Loucy (cell line): Measurements from ENCODE around the gene NAXE.

Source experiments
- H2AFZ ChIP-seq: fragments of 200-600 bp; sonication (generic); 2 replicates; pipeline ENCODE4 v1.6.0; 2016; ENCODE audit warnings: antibody characterized with exemption, mild to moderate bottlenecking, low read length, moderate library complexity
- H3F3A ChIP-seq: fragments of 200-600 bp; 2 replicates; pipeline ENCODE4 v1.6.0; 2016; ENCODE audit warnings: antibody characterized with exemption, low read depth, mild to moderate bottlenecking
- H3K27me3 ChIP-seq: fragments of 200-600 bp; sonication (generic); 2 replicates; pipeline ENCODE4 v1.6.1; 2014; ENCODE audit warnings: low read length, mild to moderate bottlenecking; ENCODE audit not compliant: insufficient read depth, poor library complexity, severe bottlenecking
- H3K36me3 ChIP-seq: fragments of 200-600 bp; sonication (generic); 2 replicates; pipeline ENCODE4 v1.6.1; 2016; ENCODE audit warnings: low read length; ENCODE audit not compliant: insufficient read depth
- H3K4me1 ChIP-seq: fragments of 200-600 bp; sonication (generic); 2 replicates; pipeline ENCODE4 v1.5.1; 2014; ENCODE audit warnings: low read length, mild to moderate bottlenecking; ENCODE audit not compliant: insufficient read depth, poor library complexity, severe bottlenecking
- H3K4me2 ChIP-seq: fragments of 200-600 bp; sonication (generic); 2 replicates; pipeline ENCODE4 v1.6.0; 2014; ENCODE audit warnings: antibody characterized with exemption, low read length, low read depth, mild to moderate bottlenecking; ENCODE audit not compliant: poor library complexity, severe bottlenecking
- H3K4me3 ChIP-seq: fragments of 200-600 bp; sonication (generic); 2 replicates; pipeline ENCODE4 v1.5.1; 2014; ENCODE audit warnings: low read length, mild to moderate bottlenecking, mixed read lengths; ENCODE audit not compliant: poor library complexity, severe bottlenecking
- H3K79me2 ChIP-seq: fragments of 200-600 bp; sonication (generic); 2 replicates; pipeline ENCODE4 v1.6.1; 2014; ENCODE audit warnings: low read length; ENCODE audit not compliant: insufficient read depth
- H3K9ac ChIP-seq: fragments of 200-600 bp; sonication (generic); 2 replicates; pipeline ENCODE4 v1.6.0; 2014; ENCODE audit warnings: mild to moderate bottlenecking, low read depth, low read length, moderate library complexity; ENCODE audit not compliant: poor library complexity, severe bottlenecking
- H3K9me2 ChIP-seq: fragments of 200-600 bp; sonication (generic); replicated peaks from 2 replicates; pipeline ENCODE4 v1.6.1; 2016; ENCODE audit warnings: low read depth, low read length, mixed read lengths
- H3K9me3 ChIP-seq: fragments of 200-600 bp; sonication (generic); 2 replicates; pipeline ENCODE4 v1.6.1; 2014; ENCODE audit warnings: mild to moderate bottlenecking, antibody characterized with exemption, low read length, low read depth; ENCODE audit not compliant: insufficient read depth
- H4K20me1 ChIP-seq: fragments of 200-600 bp; sonication (generic); 2 replicates; pipeline ENCODE4 v1.6.0; 2014; ENCODE audit warnings: antibody characterized with exemption, low read length, mild to moderate bottlenecking; ENCODE audit not compliant: insufficient read depth, poor library complexity, severe bottlenecking
- EZH2phosphoT487 ChIP-seq: fragments of 200-600 bp; IDR thresholded peaks from 2 replicates; pipeline ENCODE4 v1.6.1; 2018; ENCODE audit warnings: antibody characterized with exemption, mild to moderate bottlenecking, moderate library complexity, borderline replicate concordance
- TF ChIP-seq, protein P1 (sequence below): fragments of 200-600 bp; sonication (generic); conservative IDR thresholded peaks from 2 replicates; pipeline ENCODE4 v1.5.1; 2014; ENCODE audit warnings: mild to moderate bottlenecking, antibody characterized with exemption, low read length

Gene NAXE

DNA sequence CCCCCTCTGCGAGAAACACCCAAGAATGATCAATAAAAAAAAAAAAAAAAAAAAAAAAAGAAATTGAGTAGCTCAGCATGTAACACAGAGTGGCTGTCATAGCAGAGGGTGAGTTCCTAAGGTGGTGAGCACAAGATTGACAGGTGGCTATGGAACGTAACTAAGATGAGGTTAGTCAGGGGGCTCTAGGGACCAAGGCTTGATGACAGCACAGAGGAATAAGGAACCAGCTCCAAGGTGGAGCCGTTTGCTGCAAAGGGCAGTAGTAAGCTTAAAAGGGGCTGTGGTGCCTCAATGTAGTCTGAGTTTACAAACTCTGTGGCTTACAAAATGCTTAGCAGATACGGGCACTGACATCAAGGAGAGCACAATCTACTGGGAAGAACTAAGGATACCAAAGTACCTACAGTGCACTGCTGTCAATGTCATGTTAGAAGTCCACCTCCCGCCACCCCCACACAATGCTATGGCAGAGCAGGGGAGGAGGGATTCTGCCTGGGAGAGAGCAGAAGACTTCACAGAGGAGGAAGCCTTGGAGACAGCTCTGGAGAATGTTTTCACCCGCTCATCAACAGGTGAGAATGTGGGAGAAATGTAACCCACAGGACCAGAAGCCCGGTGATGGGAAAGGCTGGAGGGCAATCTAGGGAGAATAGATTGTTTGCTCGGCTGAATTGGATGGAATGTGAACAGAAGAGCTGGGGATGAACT, 32.3 kb upstream of the NAXE start:
- Histone ChIP-seq H2AFZ (no peak overlapping the region), H3K4me1 (no peaks in the 10 kb centered on the region), H3K4me3 (no peak overlapping the region), H3K27me3 (no peaks in the 10 kb centered on the region), H3K9ac (no peak overlapping the region), H3K9me2 (no peaks in the 10 kb centered on the region), H3K36me3 (peaks cover 8% of the 10 kb centered on the region; the same call in 1 of the 2 replicates), H3K9me3 (no peaks in the 10 kb centered on the region), H3K4me2 (no peak overlapping the region), H4K20me1 (no peaks in the 10 kb centered on the region), H3K79me2 (no peaks in the 10 kb centered on the region), H3F3A (no peaks in the 10 kb centered on the region)
- TF ChIP-seq, protein P1, sequence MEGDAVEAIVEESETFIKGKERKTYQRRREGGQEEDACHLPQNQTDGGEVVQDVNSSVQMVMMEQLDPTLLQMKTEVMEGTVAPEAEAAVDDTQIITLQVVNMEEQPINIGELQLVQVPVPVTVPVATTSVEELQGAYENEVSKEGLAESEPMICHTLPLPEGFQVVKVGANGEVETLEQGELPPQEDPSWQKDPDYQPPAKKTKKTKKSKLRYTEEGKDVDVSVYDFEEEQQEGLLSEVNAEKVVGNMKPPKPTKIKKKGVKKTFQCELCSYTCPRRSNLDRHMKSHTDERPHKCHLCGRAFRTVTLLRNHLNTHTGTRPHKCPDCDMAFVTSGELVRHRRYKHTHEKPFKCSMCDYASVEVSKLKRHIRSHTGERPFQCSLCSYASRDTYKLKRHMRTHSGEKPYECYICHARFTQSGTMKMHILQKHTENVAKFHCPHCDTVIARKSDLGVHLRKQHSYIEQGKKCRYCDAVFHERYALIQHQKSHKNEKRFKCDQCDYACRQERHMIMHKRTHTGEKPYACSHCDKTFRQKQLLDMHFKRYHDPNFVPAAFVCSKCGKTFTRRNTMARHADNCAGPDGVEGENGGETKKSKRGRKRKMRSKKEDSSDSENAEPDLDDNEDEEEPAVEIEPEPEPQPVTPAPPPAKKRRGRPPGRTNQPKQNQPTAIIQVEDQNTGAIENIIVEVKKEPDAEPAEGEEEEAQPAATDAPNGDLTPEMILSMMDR = no peak
- TF ChIP-seq EZH2phosphoT487 = no peak

DNA sequence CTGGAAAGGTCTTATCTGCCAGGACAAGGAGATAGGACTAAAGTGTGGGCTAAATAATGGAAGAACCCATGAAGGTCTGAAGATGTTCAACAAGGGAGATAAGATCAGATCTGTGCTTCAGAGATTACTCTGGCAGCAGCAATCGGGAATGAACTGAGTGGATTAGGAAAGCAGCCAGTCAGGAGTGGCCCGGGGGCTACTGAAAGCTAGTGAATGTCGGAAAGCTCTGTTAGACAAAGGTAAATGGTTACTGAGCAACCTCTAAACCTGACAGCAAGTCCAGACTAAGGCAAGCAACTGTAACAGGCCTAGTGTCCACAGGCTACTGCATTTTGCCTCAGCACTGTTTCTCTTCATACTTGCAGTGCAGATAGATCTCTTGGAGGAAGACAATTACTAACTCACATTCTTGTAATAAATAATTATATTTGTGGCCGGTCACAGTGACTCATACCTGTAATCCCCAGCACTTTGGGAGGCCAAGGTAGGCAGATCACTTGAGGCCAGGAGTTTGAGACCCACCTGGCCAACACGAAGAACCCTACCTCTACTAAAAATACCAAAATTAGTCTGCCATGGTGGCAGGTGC, 31.7 kb upstream of the NAXE start:
- TF ChIP-seq, protein P1 = no peak
- TF ChIP-seq EZH2phosphoT487 = no peak

DNA sequence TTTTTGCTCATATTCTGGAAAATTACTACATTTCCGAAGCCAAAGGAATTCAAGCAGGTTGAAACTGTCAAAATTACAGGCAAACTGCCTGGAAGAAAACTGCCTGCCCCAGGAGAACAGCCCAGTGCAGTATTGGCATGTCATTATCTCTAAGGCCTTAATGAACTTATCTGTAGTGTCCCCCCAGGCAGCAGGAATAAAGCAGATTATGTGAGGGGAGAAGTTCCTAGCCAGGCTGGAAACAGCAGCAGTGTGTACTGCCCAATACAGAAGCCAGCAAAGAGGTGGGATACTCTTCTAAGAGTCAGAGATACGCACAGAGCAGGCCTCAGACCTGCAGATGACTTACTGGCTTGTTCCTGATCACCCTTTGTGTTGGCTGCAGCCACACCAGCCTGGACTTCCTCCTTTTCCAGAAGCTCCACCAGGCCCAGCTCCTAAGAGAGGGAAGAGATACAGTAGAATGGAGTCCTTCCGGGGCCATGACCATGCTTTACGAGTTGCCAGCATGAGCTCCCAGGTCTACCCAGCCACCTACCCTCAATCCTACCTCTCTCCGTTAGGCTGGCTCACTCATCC, 30.9 kb upstream of the NAXE start:
- Histone ChIP-seq H3K36me3 (peaks cover 9% of the 10 kb centered on the region; the same call in 1 of the 2 replicates), H3K9ac (no peak overlapping the region)
- no peak for TF ChIP-seq EZH2phosphoT487
- TF ChIP-seq, protein P1 = no peak

More for the DNA sequence above, 31.7 kb upstream of the NAXE start:
- Histone ChIP-seq H3K9ac (no peak overlapping the region), H3K9me3 (no peaks in the 10 kb centered on the region), H4K20me1 (no peaks in the 10 kb centered on the region), H2AFZ (no peak overlapping the region), H3K27me3 (no peaks in the 10 kb centered on the region), H3K79me2 (no peaks in the 10 kb centered on the region), H3K9me2 (no peaks in the 10 kb centered on the region), H3K4me3 (no peak overlapping the region), H3K4me2 (no peak overlapping the region), H3K4me1 (no peaks in the 10 kb centered on the region), H3K36me3 (peaks cover 9% of the 10 kb centered on the region; the same call in 1 of the 2 replicates), H3F3A (no peaks in the 10 kb centered on the region)

More for the DNA sequence above, 30.9 kb upstream of the NAXE start:
- Histone ChIP-seq H3F3A (no peaks in the 10 kb centered on the region), H3K4me3 (no peak overlapping the region), H3K4me2 (no peak overlapping the region), H4K20me1 (no peaks in the 10 kb centered on the region), H3K4me1 (no peaks in the 10 kb centered on the region), H3K9me3 (no peaks in the 10 kb centered on the region), H2AFZ (no peak overlapping the region), H3K79me2 (no peaks in the 10 kb centered on the region), H3K9me2 (no peaks in the 10 kb centered on the region), H3K27me3 (no peaks in the 10 kb centered on the region)
